22Rv1 (cell line): ENCODE results near the gene TMC2.

Source experiments
- ZFX ChIP-seq: fragments of 450-650 bp; IDR thresholded peaks from 2 replicates; pipeline ENCODE4 v1.6.1; 2017; ENCODE audit warnings: antibody characterized with exemption, borderline replicate concordance
- TF ChIP-seq, protein P1 (sequence below): fragments of 450-650 bp; IDR thresholded peaks from 2 replicates; pipeline ENCODE4 v1.5.1; 2017; ENCODE audit warnings: mild to moderate bottlenecking

GRCh38 chr20:2518558-2518957, 17.8 kb upstream of the TMC2 start:
- TF ChIP-seq, protein P1, sequence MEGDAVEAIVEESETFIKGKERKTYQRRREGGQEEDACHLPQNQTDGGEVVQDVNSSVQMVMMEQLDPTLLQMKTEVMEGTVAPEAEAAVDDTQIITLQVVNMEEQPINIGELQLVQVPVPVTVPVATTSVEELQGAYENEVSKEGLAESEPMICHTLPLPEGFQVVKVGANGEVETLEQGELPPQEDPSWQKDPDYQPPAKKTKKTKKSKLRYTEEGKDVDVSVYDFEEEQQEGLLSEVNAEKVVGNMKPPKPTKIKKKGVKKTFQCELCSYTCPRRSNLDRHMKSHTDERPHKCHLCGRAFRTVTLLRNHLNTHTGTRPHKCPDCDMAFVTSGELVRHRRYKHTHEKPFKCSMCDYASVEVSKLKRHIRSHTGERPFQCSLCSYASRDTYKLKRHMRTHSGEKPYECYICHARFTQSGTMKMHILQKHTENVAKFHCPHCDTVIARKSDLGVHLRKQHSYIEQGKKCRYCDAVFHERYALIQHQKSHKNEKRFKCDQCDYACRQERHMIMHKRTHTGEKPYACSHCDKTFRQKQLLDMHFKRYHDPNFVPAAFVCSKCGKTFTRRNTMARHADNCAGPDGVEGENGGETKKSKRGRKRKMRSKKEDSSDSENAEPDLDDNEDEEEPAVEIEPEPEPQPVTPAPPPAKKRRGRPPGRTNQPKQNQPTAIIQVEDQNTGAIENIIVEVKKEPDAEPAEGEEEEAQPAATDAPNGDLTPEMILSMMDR: no peak
- TF ChIP-seq ZFX: no peak
